Mesothelial cell of epicardium (in vitro differentiated cells): ENCODE measurements around the gene ZNF652. TPM values are rescaled to one million over a fixed set of nuclear protein-coding genes. Genes with fewer than 3 reads are reported as not detected.

Experiments used
- DNase-seq, 2 experiments: peaks; one replicate each; pipeline ENCODE4 v3.0.0; 2021; ENCODE audit warnings: low spot score in 2 of 2; ENCODE audit not compliant: unreplicated experiment in 2 of 2
- H3K27ac Mint-ChIP-seq: 2 replicates; pipeline ENCODE4 v1.8.0; 2021; ENCODE audit warnings: mixed read lengths
- H3K27me3 Mint-ChIP-seq: 2 replicates; pipeline ENCODE4 v1.8.0; 2021; ENCODE audit warnings: low read depth, mixed read lengths
- H3K36me3 Mint-ChIP-seq: 2 replicates; pipeline ENCODE4 v1.8.0; 2021; ENCODE audit warnings: mixed read lengths
- H3K4me1 Mint-ChIP-seq: 2 replicates; pipeline ENCODE4 v1.8.0; 2021; ENCODE audit warnings: mixed read lengths
- H3K4me3 Mint-ChIP-seq: 2 replicates; pipeline ENCODE4 v1.8.0; 2021; ENCODE audit warnings: mild to moderate bottlenecking, moderate library complexity, mixed read lengths
- H3K9me3 Mint-ChIP-seq: 2 replicates; pipeline ENCODE4 v1.8.0; 2021; ENCODE audit warnings: mixed read lengths
- total RNA-seq: library from RNA; stranded (reverse); gene quantifications from 3 replicates; pipeline ENCODE4 v1.2.1, GENCODE V29; 2021
- TF ChIP-seq, protein P1 (sequence below): fragments of 200-600 bp; sonication (generic); IDR thresholded peaks from one replicate; pipeline ENCODE4 v1.5.0; 2021; ENCODE audit warnings: antibody characterized with exemption; ENCODE audit not compliant: unreplicated experiment

The ZNF652 gene
- total RNA-seq, 1 donor from 2014 or later: 64.0 TPM

DNA sequence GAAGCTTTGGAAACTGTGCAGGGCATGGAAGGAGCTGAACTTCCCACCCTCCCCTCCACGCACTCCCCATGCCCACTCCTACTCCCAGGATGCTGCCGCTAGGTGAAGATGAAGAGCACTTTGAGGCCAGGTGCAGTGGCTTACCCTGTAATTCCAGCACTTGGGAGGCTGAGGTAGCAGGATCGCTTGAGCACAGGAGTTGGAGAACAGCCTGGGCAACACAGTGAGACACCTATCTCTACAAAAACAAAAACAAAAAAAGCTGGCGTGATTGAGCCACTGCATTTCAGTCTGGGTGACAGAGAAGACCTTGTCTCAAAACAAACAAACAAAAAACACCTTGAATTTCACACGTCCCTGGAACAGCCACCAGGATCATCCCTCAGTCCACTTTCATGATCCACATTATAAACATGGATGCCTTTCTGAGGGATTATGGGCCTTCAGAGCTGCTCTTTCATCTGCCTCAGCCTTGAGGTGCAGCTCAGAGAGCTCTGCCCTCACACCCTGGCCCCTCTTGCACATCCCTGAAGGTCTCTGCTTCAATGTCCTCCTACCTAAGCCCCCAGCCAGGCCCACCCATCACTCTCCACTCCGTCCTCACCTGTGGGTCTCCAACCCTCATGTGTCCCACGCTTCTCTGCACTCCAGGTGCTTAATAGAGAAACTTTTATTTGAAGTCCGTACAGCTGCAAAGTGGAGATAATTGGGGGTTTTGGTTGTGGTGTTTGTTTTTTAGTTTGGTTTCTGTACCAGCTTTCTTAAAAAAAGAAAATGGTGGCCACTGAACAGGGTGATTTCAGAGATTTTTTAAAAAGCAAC lies 26.9 kb upstream of the ZNF652 start:
- H3K4me3 Mint-ChIP-seq: no peak overlapping the region
- no peaks in the 10 kb centered on the region for H3K9me3 Mint-ChIP-seq
- no peak overlapping the region for H3K27ac Mint-ChIP-seq
- TF ChIP-seq, protein P1, sequence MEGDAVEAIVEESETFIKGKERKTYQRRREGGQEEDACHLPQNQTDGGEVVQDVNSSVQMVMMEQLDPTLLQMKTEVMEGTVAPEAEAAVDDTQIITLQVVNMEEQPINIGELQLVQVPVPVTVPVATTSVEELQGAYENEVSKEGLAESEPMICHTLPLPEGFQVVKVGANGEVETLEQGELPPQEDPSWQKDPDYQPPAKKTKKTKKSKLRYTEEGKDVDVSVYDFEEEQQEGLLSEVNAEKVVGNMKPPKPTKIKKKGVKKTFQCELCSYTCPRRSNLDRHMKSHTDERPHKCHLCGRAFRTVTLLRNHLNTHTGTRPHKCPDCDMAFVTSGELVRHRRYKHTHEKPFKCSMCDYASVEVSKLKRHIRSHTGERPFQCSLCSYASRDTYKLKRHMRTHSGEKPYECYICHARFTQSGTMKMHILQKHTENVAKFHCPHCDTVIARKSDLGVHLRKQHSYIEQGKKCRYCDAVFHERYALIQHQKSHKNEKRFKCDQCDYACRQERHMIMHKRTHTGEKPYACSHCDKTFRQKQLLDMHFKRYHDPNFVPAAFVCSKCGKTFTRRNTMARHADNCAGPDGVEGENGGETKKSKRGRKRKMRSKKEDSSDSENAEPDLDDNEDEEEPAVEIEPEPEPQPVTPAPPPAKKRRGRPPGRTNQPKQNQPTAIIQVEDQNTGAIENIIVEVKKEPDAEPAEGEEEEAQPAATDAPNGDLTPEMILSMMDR: no peak
- no peaks in the 10 kb centered on the region for H3K36me3 Mint-ChIP-seq
- H3K27me3 Mint-ChIP-seq: peaks cover under 1% of the 10 kb centered on the region
- peaks cover 11% of the 10 kb centered on the region for H3K4me1 Mint-ChIP-seq
- DNase-seq: no peak

DNA sequence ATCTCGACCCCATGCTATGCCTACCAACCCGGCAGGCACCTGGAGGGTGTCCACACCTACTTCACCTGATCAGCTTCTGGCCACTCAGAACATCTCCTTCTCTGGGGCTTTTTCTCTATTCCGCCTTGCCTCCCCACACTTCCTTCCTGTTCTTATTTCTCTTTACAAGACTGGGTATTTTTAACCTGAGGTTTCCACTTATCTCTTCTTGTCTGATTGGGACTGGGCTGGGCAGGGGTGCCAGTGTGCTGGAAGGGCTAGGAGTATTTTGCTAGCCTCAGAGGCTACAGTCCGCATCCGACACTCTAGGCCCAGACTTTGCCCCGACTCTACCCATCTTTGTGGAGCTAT lies 26.2 kb upstream of the ZNF652 start:
- no peaks in the 10 kb centered on the region for H3K36me3 Mint-ChIP-seq
- no peak overlapping the region for H3K4me3 Mint-ChIP-seq
- TF ChIP-seq, protein P1: no peak
- no peak for DNase-seq
- no peak overlapping the region for H3K27ac Mint-ChIP-seq
- peaks cover 4% of the 10 kb centered on the region for H3K27me3 Mint-ChIP-seq
- H3K4me1 Mint-ChIP-seq: peaks cover 7% of the 10 kb centered on the region
- no peaks in the 10 kb centered on the region for H3K9me3 Mint-ChIP-seq

DNA sequence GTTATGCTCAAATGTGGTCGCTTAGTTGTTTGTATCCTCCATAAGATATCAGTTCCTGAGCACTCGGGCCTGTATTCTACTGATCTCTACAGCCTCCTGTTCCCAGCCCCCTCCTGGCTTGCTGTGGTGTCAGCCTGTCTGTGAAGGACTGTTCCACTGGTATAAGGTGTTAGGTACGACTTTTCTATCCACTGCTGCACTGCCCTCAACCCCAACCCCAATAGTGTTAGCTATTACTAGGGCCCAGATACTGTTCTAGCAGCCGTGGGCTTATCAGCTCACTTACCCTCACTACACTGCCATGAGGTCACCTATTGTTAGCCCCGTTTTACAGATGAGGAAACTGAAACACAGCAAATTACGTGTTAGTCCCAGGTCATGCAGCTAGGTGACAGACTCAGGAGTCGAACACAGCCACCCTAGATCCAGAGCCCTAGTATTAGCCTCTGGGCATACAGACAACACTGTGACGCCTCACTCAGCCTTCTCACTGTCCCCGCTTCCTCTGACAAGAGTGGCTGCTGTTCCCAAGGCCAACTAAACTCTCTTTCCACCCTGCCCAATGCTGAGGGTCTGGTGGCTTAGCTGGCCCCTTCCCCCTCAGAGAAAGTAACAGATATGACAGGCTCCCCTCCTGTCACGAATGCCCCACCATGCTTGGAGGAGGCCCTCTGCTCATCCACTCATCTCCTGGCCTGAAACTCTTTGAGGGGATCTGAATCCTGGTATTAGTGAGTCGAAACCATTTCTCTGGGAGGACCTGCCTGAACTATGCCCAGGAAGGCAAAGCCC lies 25.6 kb upstream of the ZNF652 start:
- Mint-ChIP-seq H3K4me1 (peaks cover 7% of the 10 kb centered on the region), H3K27ac (no peak overlapping the region), H3K9me3 (no peaks in the 10 kb centered on the region), H3K4me3 (no peak overlapping the region), H3K36me3 (no peaks in the 10 kb centered on the region), H3K27me3 (peaks cover 4% of the 10 kb centered on the region)
- TF ChIP-seq, protein P1: no peak
- no peak for DNase-seq

DNA sequence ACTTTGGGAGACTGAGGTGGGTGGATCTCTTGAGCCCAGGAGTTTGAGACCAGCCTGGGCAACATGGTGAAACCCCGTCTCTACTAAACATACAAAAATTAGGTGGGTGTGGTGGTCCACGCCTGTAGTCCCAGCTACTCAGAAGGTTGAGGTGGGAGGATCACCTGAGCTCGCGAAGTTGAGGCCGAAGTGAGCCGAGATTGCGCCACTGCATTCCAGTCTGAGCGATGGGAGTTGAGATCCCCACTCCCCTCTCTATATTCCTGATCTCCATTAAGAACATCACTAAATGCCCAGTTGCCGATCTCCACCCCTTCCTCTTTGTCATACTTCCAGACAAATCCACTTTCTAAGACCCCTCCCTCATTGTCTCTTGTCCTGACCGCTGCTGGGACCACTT lies 24.3 kb upstream of the ZNF652 start:
- Mint-ChIP-seq H3K27ac (no peak overlapping the region), H3K4me3 (no peak overlapping the region), H3K9me3 (no peaks in the 10 kb centered on the region), H3K27me3 (peaks cover 17% of the 10 kb centered on the region), H3K4me1 (peaks cover 7% of the 10 kb centered on the region), H3K36me3 (no peaks in the 10 kb centered on the region)
- DNase-seq: no peak
- TF ChIP-seq, protein P1: no peak

DNA sequence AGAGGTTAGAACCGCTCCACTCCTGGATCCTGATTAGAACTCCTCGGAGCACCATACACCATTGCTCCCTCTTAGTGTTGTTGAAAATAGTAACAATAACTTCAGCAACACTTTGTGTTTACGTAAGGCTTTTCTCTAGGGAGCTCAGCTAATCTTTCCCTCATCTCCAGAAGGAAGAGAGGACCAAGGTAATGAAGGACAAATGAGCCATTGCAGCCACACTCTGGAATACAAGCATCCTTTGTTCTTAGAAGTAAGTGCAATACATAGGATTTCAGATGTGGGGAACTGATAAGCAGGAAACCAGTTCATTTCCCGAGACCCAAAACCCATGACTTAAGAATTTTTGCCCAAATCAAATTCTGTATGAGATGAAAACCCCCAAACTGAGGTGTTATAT lies 22.9 kb upstream of the ZNF652 start:
- Mint-ChIP-seq H3K27ac (no peak overlapping the region), H3K27me3 (peaks cover 24% of the 10 kb centered on the region), H3K4me1 (peaks cover 2% of the 10 kb centered on the region), H3K4me3 (no peak overlapping the region), H3K36me3 (no peaks in the 10 kb centered on the region), H3K9me3 (no peaks in the 10 kb centered on the region)
- TF ChIP-seq, protein P1: no peak
- DNase-seq: no peak
